Mesenteric fat pad (tissue), 1 donor: ENCODE results near the gene ELOVL5. TPM values are rescaled to one million over a fixed set of nuclear protein-coding genes. Genes with fewer than 3 reads are reported as not detected.
"Not testable (repeated sequence)": the region's sequence is repeated elsewhere in the genome, so short reads cannot be mapped to it uniquely, and the experiment has no call there.

ENCODE experiments used
- DNase-seq: peaks from one replicate; pipeline ENCODE4 v3.0.0-alpha.2; 2020; ENCODE audit warnings: low spot score
- long read RNA-seq: library from polyadenylated mRNA; unstranded; transcript quantifications from one replicate; pipeline ENCODE4 v2.0.0, GENCODE V29; 2020
- total RNA-seq: library from RNA; stranded (reverse); fragmentation: NEBNext Ultra II Directional; extraction: Animal tissue kit (Norgen Biotek cat#: 25700); gene quantifications from one replicate; pipeline ENCODE4 v1.2.1, GENCODE V29; 2021
- donor health status: DM: yes; HTN: yes; CAD: no.

The ELOVL5 gene, protein sequence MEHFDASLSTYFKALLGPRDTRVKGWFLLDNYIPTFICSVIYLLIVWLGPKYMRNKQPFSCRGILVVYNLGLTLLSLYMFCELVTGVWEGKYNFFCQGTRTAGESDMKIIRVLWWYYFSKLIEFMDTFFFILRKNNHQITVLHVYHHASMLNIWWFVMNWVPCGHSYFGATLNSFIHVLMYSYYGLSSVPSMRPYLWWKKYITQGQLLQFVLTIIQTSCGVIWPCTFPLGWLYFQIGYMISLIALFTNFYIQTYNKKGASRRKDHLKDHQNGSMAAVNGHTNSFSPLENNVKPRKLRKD
- 392 TPM for total RNA-seq
- long read RNA-seq, transcript ELOVL5-202 (3 exons, 580 nt), result minor isoform, 8 of 1,064 reads
- long read RNA-seq, transcript ELOVL5-207 (7 exons, 2,875 nt), result minor isoform, 94 of 1,064 reads
- long read RNA-seq, transcript ELOVL5-203 (9 exons, 3,081 nt), result minor isoform, 5 of 1,064 reads
- long read RNA-seq, transcript ELOVL5-201 (8 exons, 2,827 nt), result major isoform, 780 of 1,064 reads
- long read RNA-seq, partial matches to known transcripts, result 81 of 1,064 reads
- long read RNA-seq, other reads (novel, unspliced or antisense), result 96 of 1,064 reads

DNA sequence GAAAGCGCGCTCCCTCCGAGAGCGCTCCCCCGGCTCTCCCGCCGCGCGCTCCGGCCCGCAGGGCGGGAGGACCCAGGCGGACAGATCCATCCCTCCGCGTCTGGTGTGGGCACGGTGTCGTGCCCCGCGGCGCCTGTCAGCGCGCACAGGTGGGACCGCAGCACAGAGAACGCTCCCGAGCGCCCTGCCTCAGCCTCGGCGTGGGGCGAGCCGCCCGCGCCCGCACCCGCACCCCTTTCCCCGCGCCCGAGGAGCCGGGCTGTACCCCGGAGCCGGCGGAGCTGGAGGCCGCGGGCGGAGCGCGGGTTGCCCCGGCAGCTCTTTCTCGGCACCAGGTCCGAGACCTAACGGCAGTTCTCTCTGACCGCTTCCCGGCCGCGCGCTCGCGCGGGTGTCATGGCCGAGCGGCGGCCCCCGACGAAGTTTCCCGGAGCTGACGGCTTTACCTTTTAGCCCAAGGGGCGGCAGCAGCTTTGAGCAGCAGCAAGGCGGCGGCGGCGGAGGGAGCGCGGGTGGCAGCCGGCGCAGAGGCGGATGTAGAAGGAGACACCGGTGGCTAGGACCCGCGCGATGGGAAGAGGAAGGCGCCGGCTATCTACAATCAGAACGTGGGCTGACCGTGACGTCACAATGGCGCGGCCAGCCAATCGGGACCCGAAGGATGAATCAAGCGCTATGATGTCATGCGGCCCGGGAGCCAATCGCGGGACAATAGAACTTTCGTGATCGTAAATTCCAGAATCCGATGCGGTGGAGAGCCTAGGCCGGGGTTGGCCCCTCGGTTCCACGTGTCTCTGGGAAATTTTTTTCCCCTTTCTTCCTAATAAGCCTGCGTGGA, at the start of gene ELOVL5:
TSS of gene ELOVL5 (minus strand) at position 580 of the 838 bp plus-strand sequence. CDS start 53,251 bp downstream, outside the sequence.
- peak; percentile 100 for DNase-seq

GRCh38 chr6:53397283-53397682, 48.5 kb upstream of the ELOVL5 start:
- DNase-seq, result no peak

DNA sequence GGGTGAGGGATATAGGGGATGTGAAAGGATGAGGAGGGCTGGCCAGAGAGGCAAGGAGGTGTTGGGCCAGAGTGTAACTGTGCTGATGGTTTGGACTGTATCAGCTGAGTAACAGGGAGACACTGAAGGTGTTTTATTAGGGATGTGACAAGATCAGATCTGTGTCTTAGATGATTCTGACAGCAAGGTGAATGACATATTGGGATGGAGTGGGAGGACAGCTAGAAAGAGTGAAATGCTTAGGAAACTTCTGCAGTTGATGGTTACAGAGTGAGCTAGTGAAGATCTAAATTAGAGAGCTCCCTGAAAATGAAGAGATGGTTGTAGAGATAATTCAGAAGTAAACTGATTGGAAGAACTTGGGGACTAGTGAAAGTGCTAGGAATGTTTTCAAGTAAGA, 47.2 kb upstream of the ELOVL5 start:
- no peak for DNase-seq

DNA sequence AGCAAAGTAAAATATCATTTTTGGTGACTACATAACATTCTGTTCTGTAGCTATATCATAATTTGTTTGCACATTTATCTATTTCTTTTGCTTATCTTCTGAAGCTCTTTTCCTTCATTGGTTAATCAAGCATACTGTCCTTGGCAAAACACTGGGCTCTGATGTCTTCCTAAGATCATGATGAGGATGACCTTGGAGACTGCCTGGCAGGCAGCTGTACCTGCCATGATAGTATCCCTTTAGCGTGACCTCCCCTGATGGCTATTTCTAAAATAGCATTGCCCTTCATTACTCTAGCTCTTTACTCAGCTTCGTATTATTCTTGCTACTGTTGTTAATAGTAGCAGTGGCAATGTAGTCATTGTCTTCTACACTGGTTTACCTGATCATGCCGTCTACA, 46.0 kb upstream of the ELOVL5 start:
- DNase-seq, result no peak

GRCh38 chr6:53391170-53391569, 42.4 kb upstream of the ELOVL5 start:
- no peak for DNase-seq

DNA sequence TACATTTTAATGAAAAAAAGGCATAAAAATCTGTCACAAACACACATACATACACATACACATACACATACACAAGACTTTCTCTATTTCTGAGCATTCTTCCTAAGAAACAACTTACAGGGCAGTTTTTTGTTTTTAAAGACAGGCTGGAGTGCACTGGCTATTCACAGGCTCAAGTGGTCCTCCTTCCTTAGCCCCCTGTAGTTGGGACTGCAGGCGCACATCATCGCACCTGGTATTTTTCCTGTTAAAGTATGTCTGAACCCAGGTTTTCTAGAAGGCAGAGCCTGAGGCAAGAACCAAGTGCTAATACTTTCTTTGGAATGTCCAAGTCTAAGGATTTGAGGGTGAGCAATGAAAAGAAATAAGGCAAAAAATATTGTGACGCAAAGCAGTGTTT, 41.3 kb upstream of the ELOVL5 start:
- no peak for DNase-seq

GRCh38 chr6:53388615-53389014, 39.9 kb upstream of the ELOVL5 start:
- not testable (repeated sequence) for DNase-seq

DNA sequence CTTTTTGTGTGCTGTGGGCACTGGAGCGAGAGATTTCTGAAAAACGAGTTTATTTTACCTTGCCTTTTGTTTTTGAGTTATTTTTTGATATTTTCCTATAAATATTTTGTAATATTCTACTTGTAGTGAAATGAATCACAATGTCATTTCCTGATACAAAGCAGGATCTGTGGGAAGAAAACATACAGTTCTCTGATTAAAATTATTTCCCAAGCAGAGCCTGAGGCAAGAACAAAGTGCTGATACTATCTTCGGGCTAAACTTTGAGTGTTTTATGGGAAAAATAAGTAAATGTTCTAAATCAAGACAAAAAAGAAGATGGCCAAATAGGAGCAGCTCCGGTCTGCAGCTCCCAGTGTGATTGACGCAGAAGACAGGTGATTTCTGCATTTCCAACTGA, 33.7 kb upstream of the ELOVL5 start:
- no peak for DNase-seq

DNA sequence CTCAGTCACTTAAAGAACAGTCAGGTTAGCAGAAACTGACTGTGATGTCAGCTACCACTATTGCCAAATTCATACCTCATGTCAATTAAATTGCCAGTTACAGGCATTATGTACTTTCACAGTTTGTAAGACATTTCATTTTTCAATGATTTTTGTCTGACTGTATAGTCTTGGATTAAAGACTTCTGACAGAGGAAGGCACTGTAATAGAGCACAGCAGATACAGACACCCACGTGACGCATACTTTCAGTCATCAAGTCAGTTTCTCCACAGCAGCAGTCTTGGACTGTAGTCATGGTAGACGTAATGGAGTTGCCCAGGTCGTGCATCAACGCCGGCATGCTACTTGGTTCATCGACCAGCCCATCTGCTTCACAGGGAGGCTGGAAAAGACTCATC, 29.5 kb upstream of the ELOVL5 start:
- no peak for DNase-seq

GRCh38 chr6:53377793-53378192, 29.0 kb upstream of the ELOVL5 start:
- DNase-seq, result no peak

DNA sequence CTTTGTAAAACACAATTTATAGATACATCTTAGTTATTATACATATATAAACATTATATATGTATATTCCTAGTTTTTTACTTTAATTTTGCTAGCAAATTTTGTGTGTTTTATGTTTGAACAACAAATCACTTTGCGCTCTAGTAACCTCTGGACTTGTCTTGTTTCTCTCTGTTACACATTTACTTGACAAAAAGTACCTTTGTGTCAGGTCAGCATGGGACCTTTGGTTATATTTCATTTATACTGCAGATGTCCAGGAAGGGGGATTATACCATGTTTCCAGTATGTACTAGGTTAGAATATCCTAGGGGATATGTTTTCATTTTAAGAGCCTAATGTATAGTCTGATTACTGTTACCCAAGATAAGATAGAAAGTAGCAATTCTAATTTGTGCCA, 28.5 kb upstream of the ELOVL5 start:
- DNase-seq, result no peak

- no peak for DNase-seq
Observed at GRCh38 chr6:53376661-53377226, 28.0 kb upstream of the ELOVL5 start.

GRCh38 chr6:53375847-53376246, 27.1 kb upstream of the ELOVL5 start:
- DNase-seq, result no peak

- no peak for DNase-seq
Observed at GRCh38 chr6:53373638-53374037, 24.9 kb upstream of the ELOVL5 start.

- DNase-seq, result no peak
Observed at GRCh38 chr6:53369876-53370515, 21.2 kb upstream of the ELOVL5 start.

DNA sequence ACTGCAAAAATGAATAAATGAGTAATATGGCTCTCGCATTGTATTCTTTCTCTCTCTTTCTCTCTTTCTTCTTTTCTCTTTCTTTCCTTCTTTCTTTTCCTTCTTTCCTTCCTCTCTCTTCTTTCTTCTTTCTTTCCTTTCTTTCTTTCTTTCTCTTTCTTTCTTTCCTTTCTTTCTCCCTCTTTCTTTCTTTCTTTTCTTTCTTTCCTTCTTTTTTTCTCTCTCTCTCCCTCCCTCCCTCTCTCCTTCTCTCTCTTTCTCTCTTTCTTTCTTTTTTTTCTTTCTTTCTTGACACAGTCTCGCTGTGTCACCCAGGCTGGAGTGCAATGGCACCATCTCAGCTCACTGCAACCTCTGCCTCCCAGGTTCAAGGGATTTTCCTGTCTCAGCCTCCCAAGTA, 20.3 kb upstream of the ELOVL5 start:
- no peak for DNase-seq

GRCh38 chr6:53366128-53366641, 17.4 kb upstream of the ELOVL5 start:
- no peak for DNase-seq

DNA sequence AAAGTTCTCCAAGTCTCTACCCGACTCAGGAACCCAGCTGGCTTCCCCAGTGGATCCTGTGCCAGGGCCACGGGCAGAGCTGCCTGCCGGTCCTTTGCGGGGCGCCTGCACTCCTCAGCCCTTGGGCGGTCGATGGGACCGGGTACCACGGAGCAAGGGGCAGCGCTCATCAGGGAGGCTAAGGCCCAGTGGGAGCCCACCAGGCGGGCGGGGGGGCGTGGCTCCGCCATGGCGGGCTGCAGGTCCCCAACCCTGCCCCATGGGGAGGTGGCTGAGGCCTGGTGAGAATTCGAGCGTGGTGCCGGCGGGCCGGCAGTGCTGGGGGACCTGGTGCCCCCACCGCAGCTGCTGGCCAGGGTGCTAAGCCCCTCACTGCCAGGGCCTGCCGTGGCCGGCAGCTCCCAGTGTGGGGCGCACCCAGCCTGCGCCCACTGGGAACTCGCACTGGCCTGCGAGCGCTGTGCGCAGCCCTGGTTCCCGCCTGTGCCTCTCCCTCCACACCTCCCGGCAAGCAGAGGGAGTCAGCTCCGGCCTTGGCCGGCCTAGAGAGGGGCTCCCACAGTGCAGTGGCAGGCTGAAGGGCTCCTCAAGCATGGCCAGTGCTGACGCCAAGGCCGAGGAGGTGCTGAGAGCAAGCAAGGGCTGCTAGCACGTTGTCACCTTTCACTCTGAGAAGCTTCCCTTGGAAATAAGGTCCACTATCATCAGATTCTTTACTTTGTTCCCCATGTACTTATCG, 14.8 kb upstream of the ELOVL5 start:
- no peak for DNase-seq

DNA sequence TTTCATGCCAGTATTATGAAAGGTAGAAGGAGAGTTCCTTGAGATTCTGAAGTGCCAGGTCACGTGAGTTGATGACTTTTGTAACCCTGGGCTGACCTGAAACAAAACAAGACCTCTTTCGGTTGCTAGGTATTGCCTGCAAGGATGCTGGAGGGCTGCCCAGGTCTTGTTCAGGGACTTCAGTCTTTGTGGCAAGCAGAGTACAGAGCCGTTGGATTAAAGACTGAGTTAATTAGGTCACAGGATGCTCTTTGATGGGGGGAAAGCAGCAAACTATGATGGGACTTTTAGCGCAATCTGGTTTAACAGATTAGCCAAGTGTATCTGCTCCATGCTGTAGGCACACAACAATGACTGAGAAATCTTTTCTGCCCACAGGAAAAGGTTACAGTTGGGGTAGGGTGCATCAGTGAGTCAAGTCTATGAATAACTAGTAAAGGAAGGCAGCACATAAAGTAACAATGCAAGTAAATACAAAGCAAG, 12.8 kb upstream of the ELOVL5 start:
- no peak for DNase-seq
